Adrenal gland (tissue), 5 donors: ENCODE results near the gene FAN1.

Source experiments
- CTCF ChIP-seq, 6 experiments: fragments of 450-650 bp in 4 of 6; fragments of 200-600 bp in 2 of 6; sonication (generic) in 1 of 6; IDR thresholded peaks; 1 replicate in 5 of 6; 2 replicates in 1 of 6; pipeline versions ENCODE4 v1.5.1 to v1.8.0; 2016 to 2021; ENCODE audit warnings: antibody characterized with exemption in 6 of 6, mild to moderate bottlenecking in 2 of 6, moderate library complexity in 1 of 6
- POLR2A ChIP-seq, 2 donors: fragments of 450-650 bp; IDR thresholded peaks; one replicate each; pipeline ENCODE4 v1.6.1; 2017; ENCODE audit warnings: antibody characterized with exemption in 2 of 2, mild to moderate bottlenecking in 2 of 2, moderate library complexity in 1 of 2
- donor health status: DM: no; HTN: no; CAD: no.

GRCh38 chr15:30896211-30896606 is 7.5 kb upstream of the FAN1 start:
- TF ChIP-seq POLR2A (IDR thresholded peaks at IDR 0.05) (no peak), CTCF (IDR thresholded peaks at IDR 0.05) (no peak)
